Astrocyte (in vitro differentiated cells and primary cell): Measurements from ENCODE around the gene CDHR2.

Experiments
- CTCF ChIP-seq: IDR thresholded peaks from 2 replicates; pipeline ENCODE4 v1.5.1; 2011; ENCODE audit warnings: low read depth, mild to moderate bottlenecking, inconsistent platforms, low read length, moderate library complexity; ENCODE audit not compliant: insufficient read depth
- EZH2 ChIP-seq: IDR thresholded peaks from 2 replicates; pipeline ENCODE4 v1.6.1; 2012; ENCODE audit warnings: mild to moderate bottlenecking, low read length, inconsistent platforms; ENCODE audit not compliant: insufficient read depth

GRCh38 chr5:176636426-176636825 lies 87.3 kb downstream of the CDHR2 start:
- no peak for TF ChIP-seq CTCF
- TF ChIP-seq EZH2, result no peak
